Skeletal muscle satellite cell (primary cell): ENCODE data around the gene PITHD1.
A peak's percentile ranks its signal among the peaks of the same experiment; 100 is the strongest.
"Not testable (repeated sequence)": the region's sequence is repeated elsewhere in the genome, so short reads cannot be mapped to it uniquely, and the experiment has no call there.

Experiments
- H3K27me3 ChIP-seq: 2 replicates; pipeline ENCODE4 v1.7.0; 2013; ENCODE audit warnings: low read length; ENCODE audit not compliant: control insufficient read depth, insufficient read depth
- H3K36me3 ChIP-seq: 2 replicates; pipeline ENCODE4 v1.7.0; 2013; ENCODE audit warnings: mild to moderate bottlenecking, control low read depth, low read length; ENCODE audit not compliant: insufficient read depth
- H3K4me1 ChIP-seq: 2 replicates; pipeline ENCODE4 v1.7.0; 2013; ENCODE audit warnings: low read length; ENCODE audit not compliant: control insufficient read depth, insufficient read depth
- H3K4me2 ChIP-seq: 2 replicates; pipeline ENCODE4 v1.7.0; 2013; ENCODE audit warnings: mild to moderate bottlenecking, low read length
- H3K4me3 ChIP-seq: 2 replicates; pipeline ENCODE4 v1.7.0; 2013; ENCODE audit warnings: low read length
- H3K9ac ChIP-seq: 2 replicates; pipeline ENCODE4 v1.7.0; 2013; ENCODE audit warnings: mild to moderate bottlenecking, low read depth, low read length, moderate library complexity
- H3K9me3 ChIP-seq: replicated peaks from 2 replicates; pipeline ENCODE4 v1.7.0; 2013; ENCODE audit warnings: mild to moderate bottlenecking, control low read depth, low read length

Gene PITHD1

GRCh38 chr1:23816906-23817305 lies 38.7 kb downstream of the PITHD1 start:
- Histone ChIP-seq H3K9ac (no peak overlapping the region), H3K36me3 (peaks cover 32% of the 10 kb centered on the region), H3K4me3 (no peak overlapping the region), H3K4me2 (no peak overlapping the region), H3K9me3 (no peaks in the 10 kb centered on the region), H3K4me1 (no peaks in the 10 kb centered on the region), H3K27me3 (no peaks in the 10 kb centered on the region)

GRCh38 chr1:23817633-23818032 lies 39.4 kb downstream of the PITHD1 start:
- Histone ChIP-seq H3K4me2 (no peak overlapping the region), H3K4me3 (no peak overlapping the region), H3K36me3 (peaks cover 32% of the 10 kb centered on the region), H3K27me3 (no peaks in the 10 kb centered on the region), H3K4me1 (no peaks in the 10 kb centered on the region), H3K9me3 (no peaks in the 10 kb centered on the region), H3K9ac (no peak overlapping the region)

- Histone ChIP-seq H3K27me3 (no peaks in the 10 kb centered on the region), H3K4me3 (peak overlapping the region; percentile 98), H3K4me2 (peak overlapping the region; percentile 91), H3K4me1 (peaks cover 10% of the 10 kb centered on the region), H3K36me3 (no peaks in the 10 kb centered on the region), H3K9me3 (no peaks in the 10 kb centered on the region), H3K9ac (peak overlapping the region; percentile 97)
These were observed 45.5 kb downstream of the PITHD1 start for GRCh38 chr1:23823767-23824166.

GRCh38 chr1:23824711-23825075 lies 46.5 kb downstream of the PITHD1 start:
- H3K4me1 ChIP-seq, result peaks cover 10% of the 10 kb centered on the region
- H3K9ac ChIP-seq, result peak overlapping the region; percentile 97
- H3K4me2 ChIP-seq, result peak overlapping the region; percentile 91
- H3K36me3 ChIP-seq, result no peaks in the 10 kb centered on the region
- no peaks in the 10 kb centered on the region for H3K27me3 ChIP-seq
- peak overlapping the region; percentile 98 for H3K4me3 ChIP-seq
- H3K9me3 ChIP-seq, result no peaks in the 10 kb centered on the region

- H3K36me3 ChIP-seq, result no peaks in the 10 kb centered on the region
- peak within 1 kb of the TSS; percentile 91 for H3K4me2 ChIP-seq
- peak within 1 kb of the TSS; percentile 98 for H3K4me3 ChIP-seq
- no peaks in the 10 kb centered on the region for H3K27me3 ChIP-seq
- peaks cover 10% of the 10 kb centered on the region for H3K4me1 ChIP-seq
- H3K9me3 ChIP-seq, result no peaks in the 10 kb centered on the region
- H3K9ac ChIP-seq, result peak within 1 kb of the TSS; percentile 97
These were observed 47.0 kb downstream of the PITHD1 start, which contains the start of gene HMGCL for GRCh38 chr1:23825076-23825761. TSS of gene HMGCL (minus strand) at chr1:23825429. CDS start at chr1:23825415, 14 bp downstream.

GRCh38 chr1:23825762-23826522 lies 47.7 kb downstream of the PITHD1 start:
- Histone ChIP-seq H3K4me2 (peak overlapping the region; percentile 91), H3K9me3 (no peaks in the 10 kb centered on the region), H3K27me3 (no peaks in the 10 kb centered on the region), H3K9ac (peak overlapping the region; percentile 97), H3K36me3 (no peaks in the 10 kb centered on the region), H3K4me1 (peaks cover 10% of the 10 kb centered on the region), H3K4me3 (peak overlapping the region; percentile 98)

- not testable (repeated sequence) for H3K27me3 ChIP-seq, H3K4me3 ChIP-seq, H3K9ac ChIP-seq, H3K9me3 ChIP-seq, H3K36me3 ChIP-seq, H3K4me1 ChIP-seq, H3K4me2 ChIP-seq
These were observed 48.4 kb downstream of the PITHD1 start for GRCh38 chr1:23826590-23826989.

GRCh38 chr1:23827717-23828116 lies 49.5 kb downstream of the PITHD1 start:
- Histone ChIP-seq H3K4me2 (no peak overlapping the region), H3K9ac (no peak overlapping the region), H3K4me1 (peaks cover 10% of the 10 kb centered on the region), H3K4me3 (no peak overlapping the region), H3K27me3 (no peaks in the 10 kb centered on the region), H3K36me3 (no peaks in the 10 kb centered on the region), H3K9me3 (no peaks in the 10 kb centered on the region)

GRCh38 chr1:23834156-23834555 lies 55.9 kb downstream of the PITHD1 start:
- H3K4me3 ChIP-seq, H3K4me1 ChIP-seq, H3K9me3 ChIP-seq, H3K4me2 ChIP-seq, H3K36me3 ChIP-seq, H3K9ac ChIP-seq: not testable (repeated sequence)
- H3K27me3 ChIP-seq, result peaks cover 14% of the 10 kb centered on the region

GRCh38 chr1:23836037-23836436 lies 57.8 kb downstream of the PITHD1 start:
- H3K4me3 ChIP-seq, result no peak overlapping the region
- H3K27me3 ChIP-seq, result peaks cover 17% of the 10 kb centered on the region
- no peak overlapping the region for H3K4me2 ChIP-seq
- no peak overlapping the region for H3K9ac ChIP-seq
- no peaks in the 10 kb centered on the region for H3K36me3 ChIP-seq
- no peaks in the 10 kb centered on the region for H3K9me3 ChIP-seq
- H3K4me1 ChIP-seq, result peaks cover 7% of the 10 kb centered on the region
